ENCODE measurements around the gene BICC1.

The BICC1 gene

GRCh38 chr10:58662314-58662713 is 149.6 kb downstream of the BICC1 start:
- H3K27ac Mint-ChIP-seq: no peak overlapping the region
- ATAC-seq: no peak
- H3K9me3 Mint-ChIP-seq: peaks cover 15% of the 10 kb centered on the region
- no peak overlapping the region for H3K4me3 Mint-ChIP-seq
- no peaks in the 10 kb centered on the region for H3K27me3 Mint-ChIP-seq
- no peaks in the 10 kb centered on the region for H3K36me3 Mint-ChIP-seq
- H3K4me1 Mint-ChIP-seq: peaks cover 6% of the 10 kb centered on the region

GRCh38 chr10:58665361-58665760 is 152.7 kb downstream of the BICC1 start:
- Mint-ChIP-seq H3K4me1 (peaks cover 6% of the 10 kb centered on the region), H3K9me3 (peaks cover 15% of the 10 kb centered on the region), H3K27me3 (no peaks in the 10 kb centered on the region), H3K27ac (no peak overlapping the region), H3K36me3 (no peaks in the 10 kb centered on the region), H3K4me3 (no peak overlapping the region)
- no peak for ATAC-seq

- Mint-ChIP-seq H3K27me3 (no peaks in the 10 kb centered on the region), H3K36me3 (no peaks in the 10 kb centered on the region), H3K4me1 (peaks cover 6% of the 10 kb centered on the region), H3K9me3 (peaks cover 15% of the 10 kb centered on the region), H3K27ac (no peak overlapping the region), H3K4me3 (no peak overlapping the region)
- no peak for ATAC-seq
These were observed 153.4 kb downstream of the BICC1 start for GRCh38 chr10:58666024-58666423.

GRCh38 chr10:58667658-58668310 is 155.1 kb downstream of the BICC1 start:
- no peak for ATAC-seq
- Mint-ChIP-seq H3K9me3 (peaks cover 15% of the 10 kb centered on the region), H3K4me1 (peaks cover 6% of the 10 kb centered on the region), H3K27me3 (no peaks in the 10 kb centered on the region), H3K27ac (no peak overlapping the region), H3K4me3 (no peak overlapping the region), H3K36me3 (no peaks in the 10 kb centered on the region)

GRCh38 chr10:58672845-58673244 is 160.2 kb downstream of the BICC1 start:
- ATAC-seq: no peak
- no peak overlapping the region for H3K4me3 Mint-ChIP-seq
- H3K27me3 Mint-ChIP-seq: no peaks in the 10 kb centered on the region
- no peaks in the 10 kb centered on the region for H3K36me3 Mint-ChIP-seq
- no peak overlapping the region for H3K27ac Mint-ChIP-seq
- H3K9me3 Mint-ChIP-seq: peaks cover 4% of the 10 kb centered on the region
- H3K4me1 Mint-ChIP-seq: no peaks in the 10 kb centered on the region

- no peak for ATAC-seq
- H3K36me3 Mint-ChIP-seq: no peaks in the 10 kb centered on the region
These were observed 161.6 kb downstream of the BICC1 start for GRCh38 chr10:58674251-58674650.

GRCh38 chr10:58675321-58675720 is 162.6 kb downstream of the BICC1 start:
- Mint-ChIP-seq H3K4me3 (no peak overlapping the region), H3K9me3 (peaks cover 13% of the 10 kb centered on the region), H3K27ac (no peak overlapping the region), H3K4me1 (no peaks in the 10 kb centered on the region), H3K27me3 (no peaks in the 10 kb centered on the region), H3K36me3 (no peaks in the 10 kb centered on the region)
- no peak for ATAC-seq

More at GRCh38 chr10:58674251-58674650, 161.6 kb downstream of the BICC1 start:
- no peaks in the 10 kb centered on the region for H3K4me1 Mint-ChIP-seq
- H3K27me3 Mint-ChIP-seq: no peaks in the 10 kb centered on the region
- no peak overlapping the region for H3K4me3 Mint-ChIP-seq
- no peak overlapping the region for H3K27ac Mint-ChIP-seq
- peaks cover 9% of the 10 kb centered on the region for H3K9me3 Mint-ChIP-seq

- no peaks in the 10 kb centered on the region for H3K27me3 Mint-ChIP-seq
- H3K27ac Mint-ChIP-seq: no peak overlapping the region
- ATAC-seq: no peak
- no peak overlapping the region for H3K4me3 Mint-ChIP-seq
- H3K36me3 Mint-ChIP-seq: no peaks in the 10 kb centered on the region
- no peaks in the 10 kb centered on the region for H3K4me1 Mint-ChIP-seq
- peaks cover 11% of the 10 kb centered on the region for H3K9me3 Mint-ChIP-seq
These were observed 178.9 kb downstream of the BICC1 start for GRCh38 chr10:58691528-58691927.

GRCh38 chr10:58693919-58694318 is 181.2 kb downstream of the BICC1 start:
- Mint-ChIP-seq H3K36me3 (no peaks in the 10 kb centered on the region), H3K27ac (no peak overlapping the region), H3K27me3 (no peaks in the 10 kb centered on the region), H3K4me1 (no peaks in the 10 kb centered on the region), H3K9me3 (peaks cover 10% of the 10 kb centered on the region), H3K4me3 (no peak overlapping the region)
- no peak for ATAC-seq

- no peaks in the 10 kb centered on the region for H3K36me3 Mint-ChIP-seq
- no peaks in the 10 kb centered on the region for H3K27me3 Mint-ChIP-seq
- peaks cover 10% of the 10 kb centered on the region for H3K9me3 Mint-ChIP-seq
- no peak overlapping the region for H3K27ac Mint-ChIP-seq
- no peaks in the 10 kb centered on the region for H3K4me1 Mint-ChIP-seq
- ATAC-seq: no peak
- no peak overlapping the region for H3K4me3 Mint-ChIP-seq
These were observed 182.3 kb downstream of the BICC1 start for GRCh38 chr10:58695022-58695421.

- Mint-ChIP-seq H3K27ac (no peak overlapping the region), H3K9me3 (peaks cover 10% of the 10 kb centered on the region), H3K4me1 (no peaks in the 10 kb centered on the region), H3K36me3 (no peaks in the 10 kb centered on the region), H3K4me3 (no peak overlapping the region), H3K27me3 (no peaks in the 10 kb centered on the region)
- ATAC-seq: no peak
These were observed 184.1 kb downstream of the BICC1 start for GRCh38 chr10:58696736-58697135.

GRCh38 chr10:58697691-58698090 is 185.0 kb downstream of the BICC1 start:
- H3K27ac Mint-ChIP-seq: no peak overlapping the region
- H3K36me3 Mint-ChIP-seq: no peaks in the 10 kb centered on the region
- no peak overlapping the region for H3K4me3 Mint-ChIP-seq
- no peaks in the 10 kb centered on the region for H3K27me3 Mint-ChIP-seq
- no peaks in the 10 kb centered on the region for H3K4me1 Mint-ChIP-seq
- H3K9me3 Mint-ChIP-seq: peaks cover 7% of the 10 kb centered on the region
- ATAC-seq: peak; percentile 6

GRCh38 chr10:58698777-58699356 is 186.2 kb downstream of the BICC1 start:
- Mint-ChIP-seq H3K9me3 (peaks cover 5% of the 10 kb centered on the region), H3K4me1 (no peaks in the 10 kb centered on the region), H3K4me3 (no peak overlapping the region), H3K27me3 (no peaks in the 10 kb centered on the region), H3K27ac (no peak overlapping the region), H3K36me3 (no peaks in the 10 kb centered on the region)
- no peak for ATAC-seq

GRCh38 chr10:58700591-58700990 is 187.9 kb downstream of the BICC1 start:
- no peak for ATAC-seq
- Mint-ChIP-seq H3K27me3 (no peaks in the 10 kb centered on the region), H3K36me3 (no peaks in the 10 kb centered on the region), H3K9me3 (no peaks in the 10 kb centered on the region), H3K27ac (no peak overlapping the region), H3K4me1 (no peaks in the 10 kb centered on the region), H3K4me3 (no peak overlapping the region)

GRCh38 chr10:58701405-58702135 is 188.9 kb downstream of the BICC1 start:
- Mint-ChIP-seq H3K4me1 (no peaks in the 10 kb centered on the region), H3K4me3 (no peak overlapping the region), H3K36me3 (no peaks in the 10 kb centered on the region), H3K9me3 (peaks cover 3% of the 10 kb centered on the region), H3K27ac (no peak overlapping the region), H3K27me3 (no peaks in the 10 kb centered on the region)
- ATAC-seq: no peak

- ATAC-seq: no peak
- Mint-ChIP-seq H3K27ac (no peak overlapping the region), H3K27me3 (no peaks in the 10 kb centered on the region), H3K9me3 (peaks cover 9% of the 10 kb centered on the region), H3K4me1 (no peaks in the 10 kb centered on the region), H3K36me3 (no peaks in the 10 kb centered on the region), H3K4me3 (no peak overlapping the region)
These were observed 191.6 kb downstream of the BICC1 start for GRCh38 chr10:58704226-58704625.
